HL-60 (cell line): ENCODE data around the gene TMEM63C.

Experiments used
- CTCF ChIP-seq: IDR thresholded peaks from one replicate; pipeline ENCODE4 v1.5.1; 2011; ENCODE audit warnings: low read length, control low read depth, inconsistent platforms; ENCODE audit not compliant: insufficient read depth
- GABPA ChIP-seq: IDR thresholded peaks from 2 replicates; pipeline ENCODE4 v1.6.1; 2012; ENCODE audit warnings: low read depth
- POLR2AphosphoS5 ChIP-seq: IDR thresholded peaks from 2 replicates; pipeline ENCODE4 v1.6.1; 2012; ENCODE audit warnings: low read depth
- REST ChIP-seq: IDR thresholded peaks from 2 replicates; pipeline ENCODE4 v1.6.1; 2012; ENCODE audit warnings: low read depth; ENCODE audit not compliant: insufficient replicate concordance
- SPI1 ChIP-seq: IDR thresholded peaks from 2 replicates; pipeline ENCODE4 v1.6.1; 2012; ENCODE audit warnings: low read depth, mild to moderate bottlenecking, borderline replicate concordance

- TF ChIP-seq REST (no peak), CTCF (no peak), POLR2AphosphoS5 (no peak), GABPA (no peak), SPI1 (no peak)
Observed at GRCh38 chr14:77225254-77225653, 43.7 kb downstream of the TMEM63C start.
